ENCODE measurements around the gene MYL2. TPM values are rescaled to one million over a fixed set of nuclear protein-coding genes. Genes with fewer than 3 reads are reported as not detected.

Gene MYL2
- total and polyA plus RNA-seq, 2 donors (not counting 1 experiment from before 2014, with no cell fraction given) = 0.18 to 0.39 TPM

DNA sequence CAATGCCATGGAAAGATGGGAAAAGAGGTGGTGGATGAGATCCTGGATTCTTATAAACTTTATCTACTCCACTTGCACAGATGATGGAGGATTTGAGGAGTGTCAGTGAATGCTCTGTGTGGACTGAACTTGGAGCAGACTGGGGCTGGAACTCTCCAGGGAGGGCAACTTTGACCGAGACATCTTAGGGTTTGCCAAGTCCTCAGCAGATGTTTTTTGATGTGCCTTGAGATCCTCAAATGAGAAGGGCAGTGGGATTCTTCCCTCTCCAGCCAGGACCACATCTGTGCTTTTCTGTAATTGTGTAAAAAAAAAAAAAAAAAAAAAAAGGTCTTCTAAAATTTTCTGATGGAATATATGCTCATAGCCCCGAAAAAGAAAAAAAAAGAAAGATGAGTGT is 23.0 kb upstream of the MYL2 start:
- Histone ChIP-seq H3K4me3 (ENCODE audit: control extremely low read depth in 1 of 5, extremely low read depth in 1 of 5, insufficient read depth in 1 of 5, low read depth in 2 of 5, low read length in 4 of 5) (no peak overlapping the region), H3K9ac (ENCODE audit: low read length) (no peak overlapping the region), H3K4me2 (replicated peaks; ENCODE audit: low read depth, low read length, poor library complexity, severe bottlenecking) (no peak overlapping the region), H4K20me1 (ENCODE audit: control insufficient read depth, insufficient read depth, low read length, poor library complexity, severe bottlenecking) (no peaks in the 10 kb centered on the region), H2AFZ (ENCODE audit: insufficient read depth, low read depth, low read length, poor library complexity, severe bottlenecking) (no peak overlapping the region), H3K9me3 (ENCODE audit: control extremely low read depth in 1 of 3, control insufficient read depth in 2 of 3, insufficient read depth in 1 of 3, low read length in 2 of 3) (peaks cover 1 to 17% (median 12%) of the 10 kb centered on the region in 3 donors), H3K36me3 (replicated peaks in 1 of 2; ENCODE audit: control extremely low read depth in 1 of 2, control insufficient read depth in 1 of 2, extremely low read depth in 1 of 2, insufficient read depth in 2 of 2, low read length in 1 of 2) (no peaks in the 10 kb centered on the region), H3K4me1 (ENCODE audit: control insufficient read depth in 2 of 2, insufficient read depth in 2 of 2, low read length in 2 of 2) (no peaks in the 10 kb centered on the region), H3K27me3 (replicated peaks in 1 of 4; ENCODE audit: control extremely low read depth in 1 of 4, control insufficient read depth in 3 of 4, insufficient read depth in 4 of 4, low read length in 3 of 4) (peaks cover 0 to 5% (median 2%) of the 10 kb centered on the region in 4 experiments), H3K79me2 (ENCODE audit: control insufficient read depth, insufficient read depth, low read length) (no peaks in the 10 kb centered on the region), H3K27ac (ENCODE audit: low read length in 2 of 2) (no peak overlapping the region)
- Mint-ChIP-seq H3K4me1 (no peaks in the 10 kb centered on the region), H3K27ac (no peak overlapping the region), H3K9me3 (ENCODE audit: insufficient read depth) (peaks cover 9% of the 10 kb centered on the region), H3K4me3 (no peak overlapping the region), H3K27me3 (peaks cover 17% of the 10 kb centered on the region)
- DNase-seq (no peak), ATAC-seq (ENCODE audit: low read depth) (no peak)
- TF ChIP-seq, protein P1, sequence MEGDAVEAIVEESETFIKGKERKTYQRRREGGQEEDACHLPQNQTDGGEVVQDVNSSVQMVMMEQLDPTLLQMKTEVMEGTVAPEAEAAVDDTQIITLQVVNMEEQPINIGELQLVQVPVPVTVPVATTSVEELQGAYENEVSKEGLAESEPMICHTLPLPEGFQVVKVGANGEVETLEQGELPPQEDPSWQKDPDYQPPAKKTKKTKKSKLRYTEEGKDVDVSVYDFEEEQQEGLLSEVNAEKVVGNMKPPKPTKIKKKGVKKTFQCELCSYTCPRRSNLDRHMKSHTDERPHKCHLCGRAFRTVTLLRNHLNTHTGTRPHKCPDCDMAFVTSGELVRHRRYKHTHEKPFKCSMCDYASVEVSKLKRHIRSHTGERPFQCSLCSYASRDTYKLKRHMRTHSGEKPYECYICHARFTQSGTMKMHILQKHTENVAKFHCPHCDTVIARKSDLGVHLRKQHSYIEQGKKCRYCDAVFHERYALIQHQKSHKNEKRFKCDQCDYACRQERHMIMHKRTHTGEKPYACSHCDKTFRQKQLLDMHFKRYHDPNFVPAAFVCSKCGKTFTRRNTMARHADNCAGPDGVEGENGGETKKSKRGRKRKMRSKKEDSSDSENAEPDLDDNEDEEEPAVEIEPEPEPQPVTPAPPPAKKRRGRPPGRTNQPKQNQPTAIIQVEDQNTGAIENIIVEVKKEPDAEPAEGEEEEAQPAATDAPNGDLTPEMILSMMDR (IDR thresholded peaks at IDR 0.05) = no peak
- no peak for TF ChIP-seq EZH2 (IDR thresholded peaks at IDR 0.05; ENCODE audit: borderline replicate concordance, insufficient read depth, low read depth, low read length, poor library complexity, severe bottlenecking)
- WGBS (ENCODE audit: insufficient coverage) = 100% methylated on average over 1 of the region's 2 CpGs
- CTCF ChIA-PET = no interaction called here
- intact Hi-C loops (cut with micrococcal nuclease) = no loop called here
- POLR2A ChIA-PET = no interaction called here

DNA sequence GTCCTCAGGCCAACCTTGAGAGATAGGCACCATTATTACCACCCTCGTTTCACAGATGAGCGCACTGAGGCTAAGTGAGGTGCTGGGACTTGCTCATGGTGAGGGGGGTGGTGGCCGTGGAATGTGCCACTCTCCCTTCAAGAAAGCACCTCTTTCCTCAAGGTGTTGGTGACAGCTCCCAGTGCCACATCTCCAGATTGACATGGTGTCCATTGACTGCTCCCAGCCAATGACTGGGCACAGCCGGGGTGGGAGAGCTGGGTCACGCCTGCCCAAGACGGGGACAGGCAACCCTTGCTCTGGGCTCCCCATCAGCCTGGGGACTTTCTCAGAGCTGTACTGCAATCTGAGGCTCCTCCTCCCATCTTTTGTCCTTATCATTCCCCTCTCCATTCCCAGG is 21.0 kb upstream of the MYL2 start:
- Histone ChIP-seq H3K36me3 (replicated peaks in 1 of 2; ENCODE audit: control extremely low read depth in 1 of 2, control insufficient read depth in 1 of 2, extremely low read depth in 1 of 2, insufficient read depth in 2 of 2, low read length in 1 of 2) (no peaks in the 10 kb centered on the region), H3K79me2 (ENCODE audit: control insufficient read depth, insufficient read depth, low read length) (no peaks in the 10 kb centered on the region), H3K9ac (ENCODE audit: low read length) (no peak overlapping the region), H3K27me3 (replicated peaks in 1 of 4; ENCODE audit: control extremely low read depth in 1 of 4, control insufficient read depth in 3 of 4, insufficient read depth in 4 of 4, low read length in 3 of 4) (peaks cover 0 to 18% (median 2%) of the 10 kb centered on the region in 4 experiments), H3K9me3 (ENCODE audit: control extremely low read depth in 1 of 3, control insufficient read depth in 2 of 3, insufficient read depth in 1 of 3, low read length in 2 of 3) (peaks cover 0 to 13% (median 12%) of the 10 kb centered on the region in 3 donors), H3K4me2 (replicated peaks; ENCODE audit: low read depth, low read length, poor library complexity, severe bottlenecking) (no peak overlapping the region), H4K20me1 (ENCODE audit: control insufficient read depth, insufficient read depth, low read length, poor library complexity, severe bottlenecking) (no peaks in the 10 kb centered on the region), H3K4me3 (ENCODE audit: control extremely low read depth in 1 of 5, extremely low read depth in 1 of 5, insufficient read depth in 1 of 5, low read depth in 2 of 5, low read length in 4 of 5) (no peak overlapping the region), H3K4me1 (ENCODE audit: control insufficient read depth in 2 of 2, insufficient read depth in 2 of 2, low read length in 2 of 2) (peaks cover 3 to 8% of the 10 kb centered on the region in 2 donors), H3K27ac (ENCODE audit: low read length in 2 of 2) (no peak overlapping the region), H2AFZ (ENCODE audit: insufficient read depth, low read depth, low read length, poor library complexity, severe bottlenecking) (no peak overlapping the region)
- DNase-seq (no peak), ATAC-seq (ENCODE audit: low read depth) (no peak)
- TF ChIP-seq, protein P1 (IDR thresholded peaks at IDR 0.05) = no peak
- no peak for TF ChIP-seq EZH2 (IDR thresholded peaks at IDR 0.05; ENCODE audit: borderline replicate concordance, insufficient read depth, low read depth, low read length, poor library complexity, severe bottlenecking)
- ChIA-PET CTCF (no interaction called here), POLR2A (no interaction called here)
- Mint-ChIP-seq H3K27ac (no peak overlapping the region), H3K27me3 (peaks cover 28% of the 10 kb centered on the region), H3K9me3 (ENCODE audit: insufficient read depth) (peaks cover 6% of the 10 kb centered on the region), H3K4me1 (peaks cover 6% of the 10 kb centered on the region), H3K4me3 (no peak overlapping the region)
- intact Hi-C loops (cut with micrococcal nuclease) = no loop called here
- 98% methylated on average over 3 of the region's 6 CpGs for WGBS (ENCODE audit: insufficient coverage)

All from B cell (primary cell).